Stimulated activated CD8-positive, alpha-beta memory T cell treated with anti-CD3 and anti-CD28 coated beads, Interleukin-15, amount 100 ng/mL, for 48 hours (primary cell): ENCODE measurements around the gene OR5F1.

Experiments
- DNase-seq, 2 donors: peaks; one replicate each; pipeline ENCODE4 v3.0.0-alpha.2; 2020; ENCODE audit warnings: low read depth in 2 of 2

OR5F1 gene

DNA sequence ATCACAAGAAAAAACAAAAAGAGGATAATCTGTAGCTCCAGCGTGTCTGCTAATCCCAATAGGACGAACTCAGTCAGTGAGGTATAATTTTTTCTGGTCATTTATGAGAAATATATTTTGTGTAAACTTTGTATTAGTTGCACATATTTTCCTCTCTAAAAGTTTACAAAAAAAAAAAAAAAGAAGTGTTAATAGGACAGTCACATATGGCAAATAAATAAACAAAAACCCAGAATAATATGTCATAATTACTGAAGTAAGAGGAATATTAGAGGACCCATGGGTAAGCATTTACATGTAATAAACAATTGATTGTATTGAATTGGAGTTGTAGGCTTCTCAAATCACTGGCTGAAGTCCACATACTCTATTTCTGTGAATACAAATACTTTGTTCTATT, at the start of gene OR5F1:
TSS of gene OR5F1 (minus strand) at position 101 of the 400 bp plus-strand sequence. CDS start at position 101, 0 bp downstream.
- no peak for DNase-seq

DNA sequence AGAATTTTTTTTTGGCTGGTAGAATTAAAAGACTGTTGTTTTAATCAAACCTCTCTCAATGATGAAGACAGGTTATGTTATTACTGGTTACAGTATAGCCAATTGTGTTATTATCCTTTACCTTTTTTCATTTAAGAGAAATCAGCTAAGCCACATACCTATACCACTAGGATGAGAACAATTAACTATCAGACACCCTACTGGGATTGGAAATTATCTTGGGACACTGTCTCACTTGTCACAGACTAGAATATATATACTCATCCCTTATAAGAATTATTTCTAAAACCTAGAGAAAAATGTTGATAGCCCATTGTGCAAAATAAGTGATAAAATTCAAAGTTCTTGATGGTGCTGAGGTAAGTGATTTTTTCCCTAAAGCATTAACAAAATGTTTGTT, 32.9 kb upstream of the OR5F1 start, which contains the start of gene OR5AS1:
TSS of gene OR5AS1 (plus strand) at position 301 of the 400 bp plus-strand sequence. CDS start 2,765 bp downstream, outside the sequence.
- no peak for DNase-seq

DNA sequence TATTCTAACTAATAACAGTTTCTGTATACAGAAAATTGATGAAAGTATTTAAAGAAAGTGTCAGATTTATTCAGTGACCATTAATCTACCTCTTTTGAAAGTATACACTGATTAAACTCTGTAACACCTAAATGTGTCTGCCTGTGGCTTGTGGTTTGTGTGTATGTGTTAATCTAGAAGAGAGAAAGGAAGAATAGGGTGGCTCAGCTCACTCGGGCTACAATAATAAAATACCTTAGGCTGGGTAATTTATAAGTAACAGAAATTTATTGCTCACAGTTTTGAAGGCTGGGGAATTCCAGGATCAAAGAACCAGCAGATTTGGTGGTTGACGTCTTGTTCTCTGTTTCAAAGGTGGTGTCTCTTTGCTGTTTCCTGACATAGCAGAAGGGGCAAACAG, 19.4 kb upstream of the OR5F1 start:
- no peak for DNase-seq

- no peak for DNase-seq
Observed at GRCh38 chr11:56010716-56011115, 16.3 kb upstream of the OR5F1 start.

DNA sequence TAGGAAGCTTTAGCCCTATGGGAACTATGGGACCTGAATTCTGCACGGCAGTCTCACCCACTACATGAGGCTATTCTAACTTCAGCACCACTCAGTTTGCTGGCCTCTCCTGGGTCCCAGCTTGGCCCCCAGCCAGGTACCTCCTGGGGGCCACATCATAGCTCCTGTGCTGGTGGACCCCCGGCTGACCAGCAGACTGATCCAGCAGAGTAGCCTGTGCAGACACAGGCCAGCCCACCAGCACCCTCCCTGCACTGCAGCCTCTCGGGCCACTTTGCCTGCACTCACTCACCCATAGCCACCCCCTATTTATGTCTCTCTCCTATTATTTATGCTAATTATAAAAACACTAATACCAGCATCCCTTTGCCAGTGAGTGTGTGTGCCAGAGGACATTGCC, 23.5 kb downstream of the OR5F1 start:
- no peak for DNase-seq

DNA sequence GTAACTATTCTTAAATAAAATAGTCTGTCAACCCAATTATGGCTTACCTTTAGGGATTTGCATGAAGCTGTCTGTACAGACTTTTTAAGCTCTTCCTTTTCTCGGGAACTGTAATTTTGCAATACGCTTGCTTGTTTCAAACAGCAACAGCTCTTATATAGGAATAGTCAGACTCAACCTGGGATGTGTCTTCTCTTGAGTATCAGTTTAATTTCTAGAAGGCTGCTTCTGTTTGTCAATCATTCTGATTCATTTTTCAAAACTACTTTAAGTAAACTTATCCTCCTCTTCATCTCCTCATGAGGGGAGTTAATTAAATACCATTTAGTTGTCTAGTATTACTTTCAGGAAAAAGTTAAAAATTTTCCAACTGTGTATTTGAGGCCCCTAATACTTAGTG, 24.6 kb downstream of the OR5F1 start, which contains the start of gene OR10AG1:
TSS of gene OR10AG1 (minus strand) at position 101 of the 400 bp plus-strand sequence. CDS start at position 63, 38 bp downstream.
- no peak for DNase-seq

DNA sequence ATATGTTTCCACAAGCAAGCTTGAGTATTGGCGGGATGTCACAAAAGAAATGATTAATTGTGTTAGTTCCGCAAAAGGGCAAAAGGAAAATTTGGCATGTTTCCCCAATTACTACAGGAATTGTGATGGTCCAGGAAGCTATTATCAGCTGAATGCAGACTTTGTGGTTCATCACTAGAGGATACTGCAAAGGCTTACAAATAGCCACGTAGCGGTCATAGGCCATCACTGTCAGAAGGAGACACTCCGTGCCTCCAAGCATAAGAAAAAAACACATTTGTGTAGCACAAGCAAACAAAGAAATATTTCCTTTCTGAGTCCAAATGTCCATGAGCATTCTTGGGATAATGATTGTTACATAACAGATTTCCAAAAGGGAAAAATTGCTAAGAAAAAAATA, 26.5 kb downstream of the OR5F1 start:
- no peak for DNase-seq

DNA sequence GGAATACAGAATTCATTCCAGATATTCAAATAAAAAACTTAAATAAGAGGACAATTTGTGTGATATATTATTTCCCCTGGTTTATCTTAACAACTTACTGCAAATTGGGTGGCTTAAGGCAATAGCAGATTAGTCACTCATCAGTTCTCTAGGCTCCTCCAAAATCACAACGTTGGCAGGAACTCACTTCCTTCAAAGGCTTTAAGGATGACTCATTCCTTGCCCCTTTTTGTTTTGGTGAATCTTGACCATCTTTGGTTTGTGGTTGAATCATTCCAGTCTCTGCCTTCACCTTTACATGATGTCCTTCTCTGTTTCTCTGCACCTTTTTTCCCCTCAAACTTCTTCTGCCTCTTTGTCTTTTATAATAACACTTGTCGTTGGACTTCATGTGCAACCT, 28.0 kb downstream of the OR5F1 start:
- DNase-seq = no peak

GRCh38 chr11:55956521-55956920, 37.9 kb downstream of the OR5F1 start:
- DNase-seq = no peak

DNA sequence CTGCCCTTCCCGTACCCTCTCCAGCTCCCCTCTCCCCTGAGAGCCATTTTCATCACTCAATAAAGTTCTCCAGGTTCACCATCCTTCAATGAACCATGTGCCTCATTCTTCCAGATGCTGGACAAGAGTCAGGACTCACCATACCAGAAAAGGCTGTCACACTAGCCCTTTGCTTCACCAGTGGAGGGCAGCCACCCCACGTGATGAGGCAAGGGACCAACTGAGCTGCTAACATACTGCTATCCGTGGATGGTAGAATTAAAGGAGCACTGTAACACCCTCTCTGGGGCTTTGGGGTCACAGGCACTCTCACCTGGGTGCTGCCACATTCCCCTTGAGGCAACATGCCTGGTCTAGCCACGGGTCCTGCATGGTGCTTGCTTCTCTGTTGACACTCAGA, 45.1 kb downstream of the OR5F1 start:
- no peak for DNase-seq
